Kidney epithelial cell (primary cell): ENCODE measurements around the gene FOXA3. TPM values are rescaled to one million over a fixed set of nuclear protein-coding genes. Genes with fewer than 3 reads are reported as not detected.

Experiments used
- DNase-seq: peaks from one replicate; pipeline ENCODE4 v3.0.0-alpha.2; 2010; ENCODE audit warnings: low read depth
- H3K27me3 ChIP-seq: 2 replicates; pipeline ENCODE4 v1.6.0; 2011; ENCODE audit warnings: low read length; ENCODE audit not compliant: control insufficient read depth, insufficient read depth
- H3K36me3 ChIP-seq: 2 replicates; pipeline ENCODE4 v1.5.1; 2011; ENCODE audit warnings: low read length; ENCODE audit not compliant: control insufficient read depth, insufficient read depth
- H3K4me3 ChIP-seq: 2 replicates; pipeline ENCODE4 v1.5.1; 2011; ENCODE audit warnings: low read depth, mild to moderate bottlenecking, control low read depth, low read length
- total RNA-seq: library from RNA; depleted of rRNA; stranded (reverse); fragments of >200 nt; gene quantifications from 2 replicates; pipeline ENCODE4 v1.2.3, GENCODE V29; 2015
- TF ChIP-seq, protein P1 (sequence below): IDR thresholded peaks from 2 replicates; pipeline ENCODE4 v1.5.1; 2011; ENCODE audit warnings: mild to moderate bottlenecking, moderate library complexity, low read length, control low read depth, inconsistent platforms; ENCODE audit not compliant: insufficient read depth, poor library complexity, severe bottlenecking

FOXA3 gene
- 0.14 and 0.50 TPM in 2 replicates for total RNA-seq

DNA sequence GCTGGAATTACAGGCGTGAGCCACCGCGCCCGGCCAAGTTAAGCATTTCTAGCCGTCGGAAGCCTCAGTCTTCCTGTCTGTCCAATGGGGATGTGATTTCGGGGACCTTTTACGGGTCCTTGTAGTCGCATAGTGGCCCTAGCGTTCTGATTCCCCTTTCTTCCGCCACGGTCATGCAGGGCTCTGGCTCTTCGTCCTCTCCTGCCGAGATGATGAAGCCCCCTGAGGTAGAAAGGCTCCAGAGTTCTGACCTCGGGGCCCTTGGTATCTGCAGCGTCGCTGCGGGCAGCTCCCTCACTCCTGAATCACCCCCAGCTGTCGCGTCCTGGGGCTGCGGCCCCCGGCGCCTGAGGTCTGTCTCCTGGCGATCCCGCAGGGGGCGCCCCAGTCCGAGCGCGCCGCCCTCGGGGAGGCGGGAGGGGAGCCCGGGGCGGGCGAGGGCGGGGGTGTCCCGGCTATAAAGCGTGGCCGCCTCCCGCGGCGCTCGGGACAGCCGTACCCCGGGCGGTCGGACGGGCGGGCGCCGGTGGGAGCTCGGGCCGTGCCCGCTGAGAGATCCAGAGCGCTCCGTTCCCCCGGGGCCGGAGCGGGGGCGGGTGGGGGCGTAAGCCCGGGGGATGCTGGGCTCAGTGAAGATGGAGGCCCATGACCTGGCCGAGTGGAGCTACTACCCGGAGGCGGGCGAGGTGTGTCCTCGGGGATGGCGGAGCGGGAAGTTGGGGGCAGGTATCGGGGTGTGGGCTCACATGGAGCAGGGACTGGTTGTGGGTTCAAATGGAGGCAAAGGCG, at the start of gene FOXA3:
Gene FOXA3 (plus strand): TSS at position 487 of the 789 bp plus-strand sequence. CDS start 131 bp downstream, at position 618.
- peaks cover 13% of the 10 kb centered on the region for H3K27me3 ChIP-seq
- TF ChIP-seq, protein P1, sequence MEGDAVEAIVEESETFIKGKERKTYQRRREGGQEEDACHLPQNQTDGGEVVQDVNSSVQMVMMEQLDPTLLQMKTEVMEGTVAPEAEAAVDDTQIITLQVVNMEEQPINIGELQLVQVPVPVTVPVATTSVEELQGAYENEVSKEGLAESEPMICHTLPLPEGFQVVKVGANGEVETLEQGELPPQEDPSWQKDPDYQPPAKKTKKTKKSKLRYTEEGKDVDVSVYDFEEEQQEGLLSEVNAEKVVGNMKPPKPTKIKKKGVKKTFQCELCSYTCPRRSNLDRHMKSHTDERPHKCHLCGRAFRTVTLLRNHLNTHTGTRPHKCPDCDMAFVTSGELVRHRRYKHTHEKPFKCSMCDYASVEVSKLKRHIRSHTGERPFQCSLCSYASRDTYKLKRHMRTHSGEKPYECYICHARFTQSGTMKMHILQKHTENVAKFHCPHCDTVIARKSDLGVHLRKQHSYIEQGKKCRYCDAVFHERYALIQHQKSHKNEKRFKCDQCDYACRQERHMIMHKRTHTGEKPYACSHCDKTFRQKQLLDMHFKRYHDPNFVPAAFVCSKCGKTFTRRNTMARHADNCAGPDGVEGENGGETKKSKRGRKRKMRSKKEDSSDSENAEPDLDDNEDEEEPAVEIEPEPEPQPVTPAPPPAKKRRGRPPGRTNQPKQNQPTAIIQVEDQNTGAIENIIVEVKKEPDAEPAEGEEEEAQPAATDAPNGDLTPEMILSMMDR: peak; percentile 47
- H3K36me3 ChIP-seq: no peaks in the 10 kb centered on the region
- peak within 1 kb of the TSS; percentile 57 for H3K4me3 ChIP-seq
- no peak for DNase-seq

DNA sequence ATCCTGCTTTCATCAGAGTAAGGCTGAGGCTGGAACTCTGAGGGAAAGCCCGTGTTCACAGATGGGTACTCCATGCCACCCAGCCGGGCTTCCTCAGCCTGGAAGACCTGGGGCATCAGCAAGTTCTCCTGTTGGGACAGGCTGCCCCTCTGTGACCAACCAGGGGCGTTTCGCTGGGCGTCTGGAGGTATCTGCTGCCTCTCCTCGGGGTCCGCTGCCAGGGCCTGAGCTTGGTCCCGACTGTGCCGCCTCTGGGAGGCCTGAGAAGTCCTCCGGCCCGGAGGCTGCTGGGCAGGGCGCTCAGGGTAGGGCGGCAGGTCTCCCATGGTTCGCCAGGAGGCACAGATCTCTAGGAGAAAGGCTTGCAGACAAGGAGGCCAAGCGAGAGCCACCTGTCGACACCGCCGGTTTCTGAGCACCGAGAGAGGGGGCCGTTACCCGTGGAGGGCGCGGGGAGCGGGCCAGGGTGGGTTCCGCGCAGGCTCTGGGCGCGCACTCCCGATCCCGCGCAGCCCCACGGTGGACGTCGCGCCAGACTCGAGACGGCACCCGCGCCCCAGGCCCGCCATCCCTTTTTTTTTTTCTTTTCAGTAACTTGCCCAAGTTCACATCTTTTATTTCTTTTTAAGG, 49.2 kb upstream of the FOXA3 start, which contains the start of gene RSPH6A:
Gene RSPH6A (minus strand): TSS at position 458 of the 630 bp plus-strand sequence. CDS start 132 bp downstream, at position 326.
- Histone ChIP-seq H3K27me3 (no peaks in the 10 kb centered on the region), H3K36me3 (no peaks in the 10 kb centered on the region), H3K4me3 (no peak within 1 kb of the TSS)
- TF ChIP-seq, protein P1: no peak
- no peak for DNase-seq

DNA sequence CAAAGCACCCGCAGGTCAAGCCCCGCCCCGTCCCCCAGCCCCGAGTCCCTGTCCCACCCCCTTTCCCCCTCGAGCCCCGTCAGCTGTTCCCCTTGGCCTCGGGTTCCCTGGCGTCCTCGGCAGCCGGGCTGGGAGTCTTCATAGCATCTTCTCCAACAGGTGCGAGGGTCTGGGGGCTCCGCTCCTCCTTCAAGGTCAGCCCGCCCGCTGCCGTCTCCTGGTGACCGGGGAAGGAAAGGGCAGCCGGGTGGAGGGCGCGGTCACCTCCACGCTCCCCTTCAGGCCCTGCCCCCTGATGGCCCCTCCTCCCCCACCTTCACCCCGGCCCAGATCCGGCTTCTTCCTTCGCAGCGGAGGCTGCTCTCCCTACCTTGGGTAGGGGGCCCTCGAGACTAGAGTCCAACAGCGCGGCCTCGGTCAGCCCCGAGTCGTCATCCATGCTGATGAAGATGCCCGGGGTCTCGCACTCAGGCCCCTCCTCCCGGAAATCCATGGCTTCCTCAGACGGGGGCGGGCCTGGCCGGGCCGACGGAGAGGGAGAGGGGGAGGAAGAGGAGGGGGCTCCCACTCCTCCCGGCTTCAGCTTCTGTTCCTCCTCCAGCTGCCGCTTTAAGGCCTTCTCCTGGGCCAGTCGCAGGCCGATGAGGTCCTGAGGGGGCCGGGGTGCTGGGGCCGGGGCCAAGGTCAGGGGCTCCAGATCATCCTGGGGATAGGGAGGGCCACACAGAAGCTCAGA, 48.5 kb upstream of the FOXA3 start:
- Histone ChIP-seq H3K27me3 (no peaks in the 10 kb centered on the region), H3K36me3 (no peaks in the 10 kb centered on the region), H3K4me3 (no peak overlapping the region)
- TF ChIP-seq, protein P1: no peak
- no peak for DNase-seq

DNA sequence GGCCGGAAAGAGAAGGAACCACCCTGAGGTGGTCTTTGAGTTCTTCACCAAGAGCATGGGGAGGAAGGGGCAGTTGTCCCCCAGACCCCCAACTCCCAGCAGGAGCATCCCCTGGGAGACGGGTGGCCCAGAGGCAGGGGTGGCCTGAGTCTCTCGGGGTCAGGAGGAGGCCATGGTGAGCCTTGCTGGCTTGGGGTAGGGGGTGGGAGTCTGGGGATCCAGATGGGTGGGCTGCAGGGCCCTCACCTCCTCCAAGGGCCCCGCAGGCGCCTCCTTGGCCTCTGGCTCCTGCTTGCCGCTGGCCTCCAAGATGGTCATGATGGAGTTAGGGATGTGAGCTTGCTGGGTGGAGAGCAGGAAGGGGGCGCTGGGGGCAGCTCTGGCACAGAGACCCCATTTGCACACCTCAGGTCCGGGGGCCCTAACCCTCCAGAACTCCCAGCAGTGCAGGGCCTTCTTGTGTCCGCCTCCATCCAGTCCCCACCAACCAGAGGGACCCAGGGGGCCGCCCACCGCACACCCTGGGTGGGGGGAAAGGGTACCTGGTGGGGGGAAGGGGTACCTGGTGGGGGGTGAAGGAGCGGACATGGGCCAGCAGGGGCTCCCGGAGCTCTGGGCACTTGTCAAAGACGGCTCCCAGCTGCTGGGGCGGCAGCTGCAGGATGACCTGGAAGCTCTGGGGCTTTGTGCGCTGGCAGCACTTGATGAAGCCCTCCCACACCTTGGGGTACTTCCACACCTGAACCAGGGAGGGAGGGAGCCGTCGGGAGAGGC, 47.7 kb upstream of the FOXA3 start:
- Histone ChIP-seq H3K4me3 (no peak overlapping the region), H3K36me3 (peaks cover under 1% of the 10 kb centered on the region), H3K27me3 (no peaks in the 10 kb centered on the region)
- TF ChIP-seq, protein P1: no peak
- DNase-seq: no peak

DNA sequence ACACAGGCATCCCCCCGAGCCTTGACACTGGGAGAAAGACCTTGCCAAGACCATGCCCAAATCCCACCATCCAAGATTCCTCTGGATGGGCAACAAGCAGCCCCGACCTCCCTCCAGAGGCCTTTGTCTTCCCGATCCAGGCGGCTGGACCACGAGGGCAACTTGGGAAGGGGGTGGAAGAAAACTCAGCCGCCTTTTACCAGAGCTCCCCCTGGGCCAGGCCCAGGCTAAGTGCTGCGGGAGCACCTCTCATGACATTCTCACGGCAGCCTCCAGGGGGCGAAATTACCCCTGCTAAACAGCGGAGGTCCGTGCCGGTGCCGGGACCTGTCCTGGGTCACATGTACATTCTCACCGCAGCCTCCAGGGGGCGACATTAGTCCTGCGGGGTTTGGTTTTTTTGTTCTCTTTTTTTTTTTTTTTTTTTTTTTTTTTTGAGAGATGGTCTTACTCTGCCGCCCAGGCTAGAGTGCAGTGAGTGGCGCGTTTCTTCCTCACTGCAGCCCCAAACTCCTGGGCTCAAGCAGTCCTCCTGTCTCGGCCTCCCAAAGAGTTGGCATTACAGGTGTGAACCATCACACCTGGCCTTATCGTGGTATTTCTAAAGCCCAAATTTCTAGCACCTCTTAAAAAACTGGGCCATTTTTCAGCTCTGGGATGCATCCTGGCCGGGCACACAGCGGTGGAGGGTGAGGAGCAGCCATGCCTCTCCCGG, 47.0 kb upstream of the FOXA3 start:
- TF ChIP-seq, protein P1: peak; percentile 99
- peaks cover 3% of the 10 kb centered on the region for H3K36me3 ChIP-seq
- DNase-seq: peak; percentile 75
- H3K4me3 ChIP-seq: no peak overlapping the region
- H3K27me3 ChIP-seq: no peaks in the 10 kb centered on the region
